ENCODE measurements around the gene OPTC. TPM values are rescaled to one million over a fixed set of nuclear protein-coding genes. Genes with fewer than 3 reads are reported as not detected.

The OPTC gene
- polyA plus RNA-seq, 2 of the 4 experiments (the other 2 are of a cell fraction), result not detected

GRCh38 chr1:203536575-203536974 lies 42.6 kb downstream of the OPTC start:
- Histone ChIP-seq H3K9me3 (no peaks in the 10 kb centered on the region), H3K4me2 (peak overlapping the region; percentile 68), H3K4me3 (no peak overlapping the region), H3K4me1 (peaks cover 56% of the 10 kb centered on the region), H3K27ac (peak overlapping the region; percentile 72 to 84)
- CTCF ChIA-PET, result interaction anchor here (1.1 to 3.1 kb wide), 3 partner anchors 11 to 32 kb away, joined by 3 to 21 read pairs (median 6); no protein-coding TSS in a partner anchor
- POLR2A ChIA-PET, result interaction anchor here (2.2 kb wide), 1 partner anchor 21 kb away, joined by 7 read pairs; no protein-coding TSS in a partner anchor
- FAIRE-seq (no peak), ATAC-seq (peak; percentile 37 to 50; a peak in 4 of 6 replicates), DNase-seq (ENCODE audit: low read depth in 1 of 2, low spot score in 1 of 2) (no peak)
- TF ChIP-seq RFX5 (IDR thresholded peaks at IDR 0.05) (no peak), MAZ (IDR thresholded peaks at IDR 0.05; ENCODE audit: borderline replicate concordance, low read depth, low read length) (no peak), POLR2A (IDR thresholded peaks at IDR 0.05; ENCODE audit: low read length) (no peak), CBX2 (IDR thresholded peaks at IDR 0.05; ENCODE audit: borderline replicate concordance, low read depth) (no peak), SREBF2 (IDR thresholded peaks at IDR 0.05) (no peak), ZNF302 (CRISPR knock-in tag; IDR thresholded peaks at IDR 0.05) (no peak), NFE2L2 (conservative IDR thresholded peaks at IDR 0.05; ENCODE audit: low read length) (no peak), MYC (IDR thresholded peaks at IDR 0.05; ENCODE audit: borderline replicate concordance, low read length) (no peak), TFCP2L1 (CRISPR knock-in tag; IDR thresholded peaks at IDR 0.05) (no peak), CBX8 (IDR thresholded peaks at IDR 0.05) (no peak), E2F6 (IDR thresholded peaks at IDR 0.05; ENCODE audit: borderline replicate concordance, low read depth) (no peak), ZFP36 (IDR thresholded peaks at IDR 0.05; ENCODE audit: borderline replicate concordance, partially characterized antibody) (no peak), EHMT2 (IDR thresholded peaks at IDR 0.05; ENCODE audit: low read depth) (no peak), BCL3 (IDR thresholded peaks at IDR 0.05) (no peak), TP53 (CRISPR knock-in tag; IDR thresholded peaks at IDR 0.05) (no peak), HOXB5 (CRISPR knock-in tag; IDR thresholded peaks at IDR 0.05) (no peak), NPAS2 (CRISPR knock-in tag; IDR thresholded peaks at IDR 0.05; ENCODE audit: borderline replicate concordance) (no peak), ZC3H11A (IDR thresholded peaks at IDR 0.05) (no peak), CEBPB (IDR thresholded peaks at IDR 0.05) (no peak), RAD21 (conservative IDR thresholded peaks at IDR 0.05 in 1 of 2, IDR thresholded peaks at IDR 0.05 in 1 of 2) (no peak)
- 13% methylated on average over 2 of the region's 2 CpGs for WGBS (ENCODE audit: missing lambda C conversion rate)

GRCh38 chr1:203536980-203537455 lies 43.1 kb downstream of the OPTC start:
- H3K9me3 ChIP-seq, result no peaks in the 10 kb centered on the region
- FAIRE-seq (no peak), DNase-seq (ENCODE audit: low read depth in 1 of 2, low spot score in 1 of 2) (peak in 1 of 2 experiments; percentile 72), ATAC-seq (peak; percentile 71 to 85)
- WGBS (ENCODE audit: missing lambda C conversion rate), result 31% methylated on average over 3 of the region's 3 CpGs
- H3K27ac ChIP-seq, result peak overlapping the region; percentile 72 to 84
- CTCF ChIA-PET, result interaction anchor here (1.1 to 3.1 kb wide), 4 partner anchors 10 to 89 kb away, joined by 3 to 21 read pairs (median 5); no protein-coding TSS in a partner anchor
- peak overlapping the region; percentile 68 for H3K4me2 ChIP-seq
- peaks cover 56% of the 10 kb centered on the region for H3K4me1 ChIP-seq
- H3K4me3 ChIP-seq, result peak overlapping the region; percentile 14; the same call in 1 of the 3 replicates
- POLR2A ChIA-PET, result interaction anchor here (2.2 kb wide), 1 partner anchor 21 kb away, joined by 7 read pairs; no protein-coding TSS in a partner anchor
- TF ChIP-seq RAD21 (conservative IDR thresholded peaks at IDR 0.05 in 1 of 2, IDR thresholded peaks at IDR 0.05 in 1 of 2), result peak in 1 of 2 experiments; percentile 52; a peak in 2 of 5 replicates
- peak; percentile 97 to 99 for TF ChIP-seq CEBPB (IDR thresholded peaks at IDR 0.05)
- TF ChIP-seq HMGXB4 (CRISPR knock-in tag; IDR thresholded peaks at IDR 0.05; ENCODE audit: borderline replicate concordance), result no peak
- TF ChIP-seq POLR2A (IDR thresholded peaks at IDR 0.05; ENCODE audit: low read length), result no peak
- no peak for TF ChIP-seq FOXS1 (CRISPR knock-in tag; IDR thresholded peaks at IDR 0.05)
- TF ChIP-seq ZSCAN20 (CRISPR knock-in tag; IDR thresholded peaks at IDR 0.05), result no peak
- no peak for TF ChIP-seq PBX3 (IDR thresholded peaks at IDR 0.05)
- TF ChIP-seq JUN (IDR thresholded peaks at IDR 0.05), result peak; percentile 71 to 87; a peak in 4 of 5 replicates
- TF ChIP-seq MAFK (IDR thresholded peaks at IDR 0.05; ENCODE audit: partially characterized antibody), result peak; percentile 40
- TF ChIP-seq JUNB (IDR thresholded peaks at IDR 0.05), result peak; percentile 89
- TF ChIP-seq BCL3 (IDR thresholded peaks at IDR 0.05), result peak; percentile 81; the same call in 1 of the 3 replicates
- no peak for TF ChIP-seq HEYL (CRISPR knock-in tag; IDR thresholded peaks at IDR 0.05)
- TF ChIP-seq TFCP2L1 (CRISPR knock-in tag; IDR thresholded peaks at IDR 0.05), result no peak
- no peak for TF ChIP-seq KDM1A (IDR thresholded peaks at IDR 0.05; ENCODE audit: low read depth)
- no peak for TF ChIP-seq CBX8 (IDR thresholded peaks at IDR 0.05)
- no peak for TF ChIP-seq RARB (CRISPR knock-in tag; IDR thresholded peaks at IDR 0.05)
- no peak for TF ChIP-seq MAZ (IDR thresholded peaks at IDR 0.05; ENCODE audit: borderline replicate concordance, low read depth, low read length)
- peak; percentile 95 for TF ChIP-seq HES2 (IDR thresholded peaks at IDR 0.05)
- TF ChIP-seq FOSB (CRISPR knock-in tag; IDR thresholded peaks at IDR 0.05), result no peak

Measured in A549 (cell line).